SK-N-SH (cell line): ENCODE measurements around the gene TEX54. TPM values are rescaled to one million over a fixed set of nuclear protein-coding genes. Genes with fewer than 3 reads are reported as not detected.
A peak's percentile ranks its signal among the peaks of the same experiment; 100 is the strongest.

Experiments used
- CTCF ChIA-PET: fragments of 300-600, 350-600 bp; formaldehyde crosslinking; extraction: SDS; loops from one replicate; lab custom pipeline; 2021; lab: Yijun Ruan, JAX
- POLR2A ChIA-PET: fragments of 350-600 bp; sonication (Branson Sonifier 250); formaldehyde crosslinking; extraction: SDS; loops from one replicate; lab custom pipeline; 2020; ENCODE audit warnings: antibody characterized with exemption, inconsistent platforms; lab: Yijun Ruan, JAX
- DNase-seq: peaks from one replicate; pipeline ENCODE4 v3.0.0; 2012
- H2AFZ ChIP-seq: fragments of 200-600 bp; sonication (generic); 2 replicates; pipeline ENCODE4 v1.8.1; 2016; ENCODE audit warnings: antibody characterized with exemption, mild to moderate bottlenecking, low read depth
- H3F3A ChIP-seq: fragments of 200-600 bp; sonication (generic); replicated peaks from 2 replicates; pipeline ENCODE3; 2016; ENCODE audit warnings: antibody characterized with exemption, mild to moderate bottlenecking; ENCODE audit not compliant: insufficient read depth
- H3K27ac ChIP-seq, 2 experiments: fragments of 200-500 bp in 1 of 2; fragments of 200-600 bp in 1 of 2; sonication (Bioruptor generic) in 1 of 2; sonication (generic), shearing (Covaris generic) in 1 of 2; 2 replicates each; pipeline versions ENCODE4 v1.5.1 to v1.6.1; 2014 to 2016; ENCODE audit warnings: low read depth in 2 of 2, inconsistent platforms in 1 of 2, low read length in 1 of 2, mild to moderate bottlenecking in 1 of 2, mixed read lengths in 1 of 2
- H3K27me3 ChIP-seq: fragments of 200-600 bp; sonication (generic), shearing (Covaris generic); 2 replicates; pipeline ENCODE4 v1.6.1; 2016; ENCODE audit warnings: mixed run types; ENCODE audit not compliant: insufficient read depth
- H3K36me3 ChIP-seq, 2 experiments: fragments of 200-500 bp in 1 of 2; fragments of 200-600 bp in 1 of 2; sonication (Bioruptor generic) in 1 of 2; sonication (generic) in 1 of 2; replicated peaks in 1 of 2; 2 replicates each; pipeline versions ENCODE3 to v1.5.1; 2014 to 2016; ENCODE audit warnings: low read length in 1 of 2, mild to moderate bottlenecking in 1 of 2; ENCODE audit not compliant: insufficient read depth in 2 of 2, control insufficient read depth in 1 of 2
- H3K4me1 ChIP-seq, 2 experiments: fragments of 200-500 bp in 1 of 2; fragments of 200-600 bp in 1 of 2; sonication (Bioruptor generic) in 1 of 2; sonication (generic), shearing (Covaris generic) in 1 of 2; 2 replicates each; pipeline versions ENCODE4 v1.5.1 to v1.6.1; 2014 to 2016; ENCODE audit warnings: low read depth in 1 of 2, low read length in 1 of 2, mixed run types in 1 of 2; ENCODE audit not compliant: insufficient read depth in 2 of 2, control insufficient read depth in 1 of 2
- H3K4me2 ChIP-seq: fragments of 200-600 bp; sonication (generic), shearing (Covaris generic); 2 replicates; pipeline ENCODE4 v1.6.1; 2017; ENCODE audit warnings: mixed run types
- H3K4me3 ChIP-seq, 2 experiments: fragments of 200-500 bp in 1 of 2; fragments of 200-600 bp in 1 of 2; sonication (Bioruptor generic) in 1 of 2; sonication (generic), shearing (Covaris generic) in 1 of 2; 2 replicates each; pipeline versions ENCODE4 v1.5.1 to v1.8.1; 2014 to 2016; ENCODE audit warnings: low read depth in 2 of 2, inconsistent platforms in 1 of 2, low read length in 1 of 2, mild to moderate bottlenecking in 1 of 2, mixed read lengths in 1 of 2, moderate library complexity in 1 of 2
- H3K79me2 ChIP-seq: fragments of 200-600 bp; sonication (generic); 2 replicates; pipeline ENCODE4 v1.8.1; 2017; ENCODE audit warnings: mild to moderate bottlenecking; ENCODE audit not compliant: insufficient read depth
- H3K9ac ChIP-seq: fragments of 200-600 bp; sonication (generic); 2 replicates; pipeline ENCODE4 v1.6.1; 2017; ENCODE audit warnings: mixed run types
- H3K9me2 ChIP-seq: fragments of 200-600 bp; sonication (generic); 2 replicates; pipeline ENCODE4 v1.6.1; 2017; ENCODE audit warnings: mixed run types
- H3K9me3 ChIP-seq: fragments of 200-600 bp; sonication (generic); 2 replicates; pipeline ENCODE4 v1.6.1; 2017; ENCODE audit warnings: mixed run types, mild to moderate bottlenecking, moderate library complexity
- H4K20me1 ChIP-seq: fragments of 200-600 bp; sonication (generic); 2 replicates; pipeline ENCODE4 v1.6.1; 2017; ENCODE audit warnings: mild to moderate bottlenecking, mixed run types; ENCODE audit not compliant: insufficient read depth
- CHD2 ChIP-seq: fragments of 150-350 bp; IDR thresholded peaks from 2 replicates; pipeline ENCODE4 v1.6.1; 2018; ENCODE audit warnings: low read length; ENCODE audit not compliant: partially characterized antibody
- ELF1 ChIP-seq: IDR thresholded peaks from 2 replicates; pipeline ENCODE4 v1.4.0; 2012
- EP300 ChIP-seq, 2 experiments: IDR thresholded peaks; 2 replicates each; pipeline versions ENCODE4 v1.4.0 to v1.6.1; 2012; ENCODE audit warnings: borderline replicate concordance in 1 of 2, low read depth in 1 of 2, low read length in 1 of 2
- EZH2phosphoT487 ChIP-seq: fragments of 200-600 bp; sonication (generic); IDR thresholded peaks from 2 replicates; pipeline ENCODE4 v1.6.1; 2017; ENCODE audit warnings: low read depth, mixed run types, mild to moderate bottlenecking, antibody characterized with exemption, moderate library complexity, borderline replicate concordance
- FOSL2 ChIP-seq: IDR thresholded peaks from 2 replicates; pipeline ENCODE4 v1.4.0; 2012; ENCODE audit warnings: low read depth, mild to moderate bottlenecking, moderate library complexity, borderline replicate concordance
- FOXJ3 ChIP-seq: sonication (generic); formaldehyde crosslinking; IDR thresholded peaks from 2 replicates; pipeline ENCODE4 v1.5.1; 2020; ENCODE audit warnings: mild to moderate bottlenecking, missing genetic modification reagents
- GABPA ChIP-seq: IDR thresholded peaks from 2 replicates; pipeline ENCODE4 v1.4.0; 2012; ENCODE audit warnings: low read depth, mild to moderate bottlenecking
- GATA2 ChIP-seq: sonication (generic); formaldehyde crosslinking; IDR thresholded peaks from 2 replicates; pipeline ENCODE4 v1.5.0; 2020; ENCODE audit warnings: mild to moderate bottlenecking, missing genetic modification reagents
- JUND ChIP-seq: IDR thresholded peaks from 2 replicates; pipeline ENCODE4 v1.4.0; 2012
- PBX3 ChIP-seq: IDR thresholded peaks from 2 replicates; pipeline ENCODE4; 2012
- RAD21 ChIP-seq: IDR thresholded peaks from 2 replicates; pipeline ENCODE4 v1.6.1; 2012; ENCODE audit warnings: mild to moderate bottlenecking, low read length
- SIN3A ChIP-seq: IDR thresholded peaks from 2 replicates; pipeline ENCODE4 v1.6.1; 2012; ENCODE audit warnings: low read depth, mild to moderate bottlenecking, low read length, moderate library complexity, borderline replicate concordance
- TAF1 ChIP-seq: IDR thresholded peaks from 2 replicates; pipeline ENCODE4 v1.6.1; 2012; ENCODE audit warnings: low read depth, mild to moderate bottlenecking, low read length, moderate library complexity, borderline replicate concordance
- USF2 ChIP-seq: fragments of 150-350 bp; IDR thresholded peaks from 2 replicates; pipeline ENCODE4 v1.6.1; 2017; ENCODE audit warnings: antibody characterized with exemption, low read length, low read depth, borderline replicate concordance
- WGBS: methylation state at CpG from one replicate; pipeline ENCODE4 v1.1.6; 2017; ENCODE audit warnings: low lambda C conversion rate; 5-methylcytosine and 5-hydroxymethylcytosine counted together
- polyA plus RNA-seq, 3 experiments: library from polyadenylated mRNA; depleted of rRNA; stranded (reverse); fragments of >200 nt; gene quantifications; 2 replicates each; pipeline ENCODE4 v1.2.3, GENCODE V29; 2012
- TF ChIP-seq, protein P1 (sequence below): fragments of 150-350 bp; IDR thresholded peaks from 2 replicates; pipeline ENCODE4 v1.6.1; 2016; ENCODE audit warnings: mild to moderate bottlenecking, low read depth, low read length
- TF ChIP-seq, protein P2 (sequence below): IDR thresholded peaks from 2 replicates; pipeline ENCODE4 v1.4.0; 2012; ENCODE audit warnings: low read depth, borderline replicate concordance
- TF ChIP-seq, protein P3 (sequence below): IDR thresholded peaks from 2 replicates; pipeline ENCODE4 v1.4.0; 2012; ENCODE audit warnings: low read depth

Gene TEX54
- polyA plus RNA-seq, 1 of the 3 experiments (the other 2 are of a cell fraction): not detected

DNA sequence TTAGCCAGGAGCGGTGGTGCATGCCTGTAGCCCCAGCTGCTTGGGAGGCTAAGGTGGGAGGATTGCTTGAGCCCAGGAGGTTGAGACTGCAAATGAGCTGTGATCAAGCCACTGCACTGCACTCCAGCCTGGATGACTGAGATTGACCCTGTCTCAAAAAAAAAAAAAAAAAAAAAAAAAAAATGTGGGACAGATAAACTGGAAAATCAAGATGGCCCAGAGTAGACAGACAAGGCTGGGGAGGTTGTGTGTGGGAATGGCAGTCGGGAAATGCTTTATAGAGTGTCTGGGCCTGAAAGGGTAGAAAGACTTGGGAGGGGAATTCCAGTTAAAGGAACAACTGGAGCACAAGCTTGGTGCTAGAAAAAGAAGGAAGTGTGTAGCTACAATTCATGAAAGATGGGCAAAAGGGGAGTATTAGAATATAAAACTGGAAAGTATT is 24.9 kb upstream of the TEX54 start:
- no peak for DNase-seq
- 0 out of 2 replicates have a peak overlapping the region, but pooled peaks have one; percentile 84 for H3K4me2 ChIP-seq

More for the DNA sequence above, 24.9 kb upstream of the TEX54 start:
- no peaks in the 10 kb centered on the region for H3K27me3 ChIP-seq
- TF ChIP-seq GABPA: no peak
- TF ChIP-seq, protein P1, sequence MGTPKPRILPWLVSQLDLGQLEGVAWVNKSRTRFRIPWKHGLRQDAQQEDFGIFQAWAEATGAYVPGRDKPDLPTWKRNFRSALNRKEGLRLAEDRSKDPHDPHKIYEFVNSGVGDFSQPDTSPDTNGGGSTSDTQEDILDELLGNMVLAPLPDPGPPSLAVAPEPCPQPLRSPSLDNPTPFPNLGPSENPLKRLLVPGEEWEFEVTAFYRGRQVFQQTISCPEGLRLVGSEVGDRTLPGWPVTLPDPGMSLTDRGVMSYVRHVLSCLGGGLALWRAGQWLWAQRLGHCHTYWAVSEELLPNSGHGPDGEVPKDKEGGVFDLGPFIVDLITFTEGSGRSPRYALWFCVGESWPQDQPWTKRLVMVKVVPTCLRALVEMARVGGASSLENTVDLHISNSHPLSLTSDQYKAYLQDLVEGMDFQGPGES: no peak
- TF ChIP-seq ELF1: no peak
- TF ChIP-seq JUND: no peak
- TF ChIP-seq, protein P2, sequence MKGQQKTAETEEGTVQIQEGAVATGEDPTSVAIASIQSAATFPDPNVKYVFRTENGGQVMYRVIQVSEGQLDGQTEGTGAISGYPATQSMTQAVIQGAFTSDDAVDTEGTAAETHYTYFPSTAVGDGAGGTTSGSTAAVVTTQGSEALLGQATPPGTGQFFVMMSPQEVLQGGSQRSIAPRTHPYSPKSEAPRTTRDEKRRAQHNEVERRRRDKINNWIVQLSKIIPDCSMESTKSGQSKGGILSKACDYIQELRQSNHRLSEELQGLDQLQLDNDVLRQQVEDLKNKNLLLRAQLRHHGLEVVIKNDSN: no peak
- TF ChIP-seq FOSL2: no peak
- no peak for TF ChIP-seq GATA2 (CRISPR knock-in tag)
- no peak for TF ChIP-seq RAD21
- TF ChIP-seq PBX3: no peak
- no peak for TF ChIP-seq FOXJ3 (CRISPR knock-in tag)
- TF ChIP-seq SIN3A: no peak
- TF ChIP-seq EP300 (IDR thresholded peaks at IDR 0.05; ENCODE audit: borderline replicate concordance in 1 of 2, low read depth in 1 of 2, low read length in 1 of 2): no peak
- TF ChIP-seq TAF1: no peak
- TF ChIP-seq, protein P3, sequence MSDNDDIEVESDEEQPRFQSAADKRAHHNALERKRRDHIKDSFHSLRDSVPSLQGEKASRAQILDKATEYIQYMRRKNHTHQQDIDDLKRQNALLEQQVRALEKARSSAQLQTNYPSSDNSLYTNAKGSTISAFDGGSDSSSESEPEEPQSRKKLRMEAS: no peak
- no peak for TF ChIP-seq EZH2phosphoT487
- no peak for TF ChIP-seq CHD2
- TF ChIP-seq USF2: no peak
- TF ChIP-seq, all 33 proteins: peak for 0
- Histone ChIP-seq H2AFZ (no peak overlapping the region), H4K20me1 (peaks cover 27% of the 10 kb centered on the region), H3K27ac (no peak overlapping the region), H3K9ac (no peak overlapping the region), H3K36me3 (peaks cover 24 to 26% of the 10 kb centered on the region in 2 experiments), H3K4me3 (no peak overlapping the region), H3K79me2 (peaks cover 54% of the 10 kb centered on the region), H3K4me1 (peaks cover 18% of the 10 kb centered on the region in 2 experiments; a peak in 3 of 4 replicates), H3K9me3 (no peaks in the 10 kb centered on the region), H3F3A (peaks cover 30% of the 10 kb centered on the region), H3K9me2 (no peaks in the 10 kb centered on the region)
- ChIA-PET CTCF (interaction anchor here (5.2 kb wide), 1 partner anchor 72 kb away, joined by 46 read pairs; the partner anchor contains the start of gene TMEM179B), POLR2A (interaction anchor here (0.6 to 9.4 kb wide), 4 partner anchors 17 to 212 kb away, joined by 3 to 146 read pairs (median 10); partner anchors contain the start of genes NXF1, SLC3A2 and WDR74)
- 66% methylated on average over 2 of the region's 2 CpGs for WGBS
